Tibial artery (tissue), 4 donors: Measurements from ENCODE around the gene SDK2.

Source experiments
- DNase-seq, 2 donors: peaks; one replicate each; pipeline ENCODE4 v3.0.0-alpha.2; 2019
- H3K27ac ChIP-seq, 2 donors: fragments of 200-600 bp; sonication (generic) in 1 of 2; 1 replicate in 1 of 2; 2 replicates in 1 of 2; pipeline ENCODE4 v1.5.1; 2018 to 2019; ENCODE audit warnings: mild to moderate bottlenecking in 1 of 2
- H3K27me3 ChIP-seq, 2 donors: fragments of 200-600 bp; sonication (generic) in 1 of 2; one replicate each; pipeline versions ENCODE4 v1.5.1 to v1.6.0; 2016 to 2019
- H3K36me3 ChIP-seq, 3 donors: fragments of 200-600 bp; sonication (generic) in 2 of 3; one replicate each; pipeline ENCODE4 v1.5.1; 2016 to 2019; ENCODE audit warnings: mild to moderate bottlenecking in 2 of 3
- H3K4me1 ChIP-seq, 4 donors: fragments of 200-600 bp; sonication (generic) in 2 of 4; 1 replicate in 3 of 4; 2 replicates in 1 of 4; pipeline ENCODE4 v1.5.1; 2016 to 2019
- H3K4me3 ChIP-seq, 2 donors: fragments of 200-600 bp; sonication (generic) in 1 of 2; 1 replicate in 1 of 2; 2 replicates in 1 of 2; pipeline ENCODE4 v1.5.1; 2018 to 2019; ENCODE audit warnings: mild to moderate bottlenecking in 2 of 2
- H3K9me3 ChIP-seq, 3 donors: fragments of 200-600 bp; sonication (generic) in 1 of 3; one replicate each; pipeline ENCODE4 v1.5.1; 2016 to 2019
- intact Hi-C: fragments of 100-400 bp; cut with DNase I; formaldehyde crosslinking; loops from one replicate; pipeline ENCODE4 v1.15.0; 2023; ENCODE audit warnings: low total_unique reads
- TF ChIP-seq, protein P1 (sequence below), 2 experiments: fragments of 200-600 bp in 1 of 2; fragments of 450-650 bp in 1 of 2; IDR thresholded peaks; one replicate each; pipeline ENCODE4 v1.5.1; 2017 to 2019; ENCODE audit warnings: antibody characterized with exemption in 2 of 2, mild to moderate bottlenecking in 1 of 2, moderate library complexity in 1 of 2

Gene SDK2

GRCh38 chr17:73419051-73419450, 225.2 kb downstream of the SDK2 start:
- no peaks in the 10 kb centered on the region for H3K4me1 ChIP-seq
- no peak overlapping the region for H3K27ac ChIP-seq
- no peaks in the 10 kb centered on the region for H3K27me3 ChIP-seq
- H3K4me3 ChIP-seq, result no peak overlapping the region
- TF ChIP-seq, protein P1, sequence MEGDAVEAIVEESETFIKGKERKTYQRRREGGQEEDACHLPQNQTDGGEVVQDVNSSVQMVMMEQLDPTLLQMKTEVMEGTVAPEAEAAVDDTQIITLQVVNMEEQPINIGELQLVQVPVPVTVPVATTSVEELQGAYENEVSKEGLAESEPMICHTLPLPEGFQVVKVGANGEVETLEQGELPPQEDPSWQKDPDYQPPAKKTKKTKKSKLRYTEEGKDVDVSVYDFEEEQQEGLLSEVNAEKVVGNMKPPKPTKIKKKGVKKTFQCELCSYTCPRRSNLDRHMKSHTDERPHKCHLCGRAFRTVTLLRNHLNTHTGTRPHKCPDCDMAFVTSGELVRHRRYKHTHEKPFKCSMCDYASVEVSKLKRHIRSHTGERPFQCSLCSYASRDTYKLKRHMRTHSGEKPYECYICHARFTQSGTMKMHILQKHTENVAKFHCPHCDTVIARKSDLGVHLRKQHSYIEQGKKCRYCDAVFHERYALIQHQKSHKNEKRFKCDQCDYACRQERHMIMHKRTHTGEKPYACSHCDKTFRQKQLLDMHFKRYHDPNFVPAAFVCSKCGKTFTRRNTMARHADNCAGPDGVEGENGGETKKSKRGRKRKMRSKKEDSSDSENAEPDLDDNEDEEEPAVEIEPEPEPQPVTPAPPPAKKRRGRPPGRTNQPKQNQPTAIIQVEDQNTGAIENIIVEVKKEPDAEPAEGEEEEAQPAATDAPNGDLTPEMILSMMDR (IDR thresholded peaks at IDR 0.05), result no peak
- H3K36me3 ChIP-seq, result peaks cover 0 to 9% (median 0%) of the 10 kb centered on the region in 3 donors
- intact Hi-C loops, result no loop called here
- H3K9me3 ChIP-seq, result no peaks in the 10 kb centered on the region
- DNase-seq, result no peak

DNA sequence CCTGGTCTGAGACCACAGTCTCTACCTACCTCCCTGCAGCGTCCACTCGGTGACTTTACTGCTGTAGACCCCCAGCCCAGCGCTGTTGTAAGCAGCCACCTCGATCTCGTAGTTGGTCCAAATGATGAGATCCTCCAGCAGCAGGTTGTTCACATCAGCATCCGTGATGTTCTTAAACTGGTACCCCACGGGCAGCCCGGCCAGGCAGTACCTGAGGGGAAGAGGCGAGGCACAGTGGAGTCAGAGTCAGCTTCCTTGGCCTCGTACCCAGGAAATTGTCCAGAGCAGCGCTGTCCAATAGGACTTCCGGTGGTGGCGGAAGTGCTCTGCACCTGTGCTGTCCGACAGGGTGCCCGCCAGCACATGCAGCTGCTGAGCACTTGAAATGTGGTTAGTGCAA, 228.5 kb downstream of the SDK2 start:
- TF ChIP-seq, protein P1 (IDR thresholded peaks at IDR 0.05), result no peak
- DNase-seq, result no peak
- H3K36me3 ChIP-seq, result no peaks in the 10 kb centered on the region
- intact Hi-C loops, result no loop called here
- H3K27me3 ChIP-seq, result no peaks in the 10 kb centered on the region
- H3K4me3 ChIP-seq, result no peak overlapping the region
- H3K27ac ChIP-seq, result no peak overlapping the region
- H3K9me3 ChIP-seq, result no peaks in the 10 kb centered on the region
- no peaks in the 10 kb centered on the region for H3K4me1 ChIP-seq

GRCh38 chr17:73414171-73414955, 229.9 kb downstream of the SDK2 start:
- no peaks in the 10 kb centered on the region for H3K36me3 ChIP-seq
- no peaks in the 10 kb centered on the region for H3K9me3 ChIP-seq
- no peak overlapping the region for H3K27ac ChIP-seq
- no peak overlapping the region for H3K4me3 ChIP-seq
- intact Hi-C loops, result no loop called here
- no peaks in the 10 kb centered on the region for H3K4me1 ChIP-seq
- H3K27me3 ChIP-seq, result no peaks in the 10 kb centered on the region
- TF ChIP-seq, protein P1 (IDR thresholded peaks at IDR 0.05), result no peak
- no peak for DNase-seq

DNA sequence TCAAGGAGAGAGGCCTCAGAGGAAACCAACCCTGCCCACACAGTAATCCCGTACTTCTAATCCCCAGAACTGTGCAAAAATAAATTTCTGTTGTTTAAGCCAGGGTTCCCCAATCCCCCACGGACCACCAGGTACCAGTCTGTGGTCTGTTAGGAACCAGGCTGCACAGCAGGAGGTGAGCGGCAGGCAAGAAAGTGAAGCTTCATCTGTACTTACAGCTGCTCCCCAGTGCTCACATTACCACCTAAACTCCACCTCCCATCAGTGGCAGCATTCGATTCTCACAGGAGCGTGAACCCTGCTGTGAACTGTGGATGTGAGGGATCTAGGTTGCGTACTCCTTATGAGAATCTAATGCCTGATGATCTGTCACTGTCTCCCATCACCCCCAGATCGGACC, 231.3 kb downstream of the SDK2 start:
- Histone ChIP-seq H3K9me3 (no peaks in the 10 kb centered on the region), H3K27ac (no peak overlapping the region), H3K36me3 (no peaks in the 10 kb centered on the region), H3K4me1 (no peaks in the 10 kb centered on the region), H3K27me3 (no peaks in the 10 kb centered on the region), H3K4me3 (no peak overlapping the region)
- DNase-seq, result no peak
- TF ChIP-seq, protein P1 (IDR thresholded peaks at IDR 0.05), result no peak
- intact Hi-C loops, result no loop called here

DNA sequence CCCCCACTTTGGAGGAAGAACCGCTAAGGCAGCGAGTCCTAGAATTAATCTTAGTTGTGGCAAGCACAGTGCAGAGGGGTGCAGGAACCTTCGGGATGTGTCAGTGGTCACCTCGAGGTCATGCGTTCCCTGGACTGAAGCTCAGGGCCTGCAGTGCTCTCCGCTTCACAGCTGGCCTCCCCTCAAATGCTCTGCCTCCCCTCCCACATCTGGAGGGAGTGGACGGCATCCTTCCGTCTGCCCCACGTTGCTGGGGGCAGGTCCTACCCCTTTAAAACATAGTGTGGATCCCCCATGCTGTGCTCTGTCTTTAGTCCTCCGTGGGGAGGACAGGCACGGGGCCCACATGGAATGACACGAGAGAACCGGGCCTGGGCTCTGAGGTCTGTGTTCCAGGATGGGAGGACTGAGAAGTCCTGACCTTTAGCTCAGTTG, 232.9 kb downstream of the SDK2 start:
- intact Hi-C loops, result no loop called here
- no peaks in the 10 kb centered on the region for H3K4me1 ChIP-seq
- H3K9me3 ChIP-seq, result no peaks in the 10 kb centered on the region
- TF ChIP-seq, protein P1 (IDR thresholded peaks at IDR 0.05), result no peak
- no peak overlapping the region for H3K4me3 ChIP-seq
- H3K27me3 ChIP-seq, result no peaks in the 10 kb centered on the region
- no peaks in the 10 kb centered on the region for H3K36me3 ChIP-seq
- no peak overlapping the region for H3K27ac ChIP-seq
- no peak for DNase-seq
